ENCODE data around the gene TTC7B.

The TTC7B gene

GRCh38 chr14:90539996-90540395 is 276.2 kb downstream of the TTC7B start:
- H3K9me3 ChIP-seq (ENCODE audit: control insufficient read depth, low read length): no peaks in the 10 kb centered on the region
- H3K27ac ChIP-seq (ENCODE audit: insufficient read depth, low read depth, low read length, poor library complexity, severe bottlenecking): no peak overlapping the region
- 90 to 93% methylated on average over 12 of the region's 12 CpGs for WGBS, 2 experiments
- H3K36me3 ChIP-seq (ENCODE audit: control insufficient read depth, insufficient read depth, low read length): no peaks in the 10 kb centered on the region
- H3K27me3 ChIP-seq (ENCODE audit: control insufficient read depth, insufficient read depth, low read length, poor library complexity, severe bottlenecking): no peaks in the 10 kb centered on the region
- H3K4me3 ChIP-seq (ENCODE audit: insufficient read depth, low read depth, low read length): no peak overlapping the region
- no peaks in the 10 kb centered on the region for H3K4me1 ChIP-seq (ENCODE audit: control insufficient read depth, insufficient read depth, low read length)

DNA sequence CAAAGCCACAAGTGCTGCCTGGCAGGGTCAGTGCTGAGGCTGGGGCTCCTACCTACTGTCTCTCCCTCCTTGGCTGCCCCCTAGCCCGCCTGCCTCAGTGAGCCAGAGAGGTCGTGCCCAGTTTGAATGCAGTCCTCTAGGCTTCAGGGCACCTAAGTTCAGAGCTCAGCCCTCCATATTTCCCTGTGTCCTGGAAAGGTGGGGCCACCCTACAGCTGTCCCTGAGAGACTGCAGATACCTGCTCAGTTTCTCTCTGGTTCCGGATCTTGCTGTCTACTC is 276.8 kb downstream of the TTC7B start:
- 92 to 96% methylated on average over 3 of the region's 3 CpGs for WGBS, 2 experiments
- Histone ChIP-seq H3K4me1 (ENCODE audit: control insufficient read depth, insufficient read depth, low read length) (no peaks in the 10 kb centered on the region), H3K27ac (ENCODE audit: insufficient read depth, low read depth, low read length, poor library complexity, severe bottlenecking) (no peak overlapping the region), H3K4me3 (ENCODE audit: insufficient read depth, low read depth, low read length) (no peak overlapping the region), H3K27me3 (ENCODE audit: control insufficient read depth, insufficient read depth, low read length, poor library complexity, severe bottlenecking) (no peaks in the 10 kb centered on the region), H3K36me3 (ENCODE audit: control insufficient read depth, insufficient read depth, low read length) (no peaks in the 10 kb centered on the region), H3K9me3 (ENCODE audit: control insufficient read depth, low read length) (no peaks in the 10 kb centered on the region)

- H3K36me3 ChIP-seq (ENCODE audit: control insufficient read depth, insufficient read depth, low read length): no peaks in the 10 kb centered on the region
- WGBS, 2 experiments: 86 to 88% methylated on average over 13 of the region's 13 CpGs
These were observed 277.3 kb downstream of the TTC7B start for GRCh38 chr14:90538716-90539495.

DNA sequence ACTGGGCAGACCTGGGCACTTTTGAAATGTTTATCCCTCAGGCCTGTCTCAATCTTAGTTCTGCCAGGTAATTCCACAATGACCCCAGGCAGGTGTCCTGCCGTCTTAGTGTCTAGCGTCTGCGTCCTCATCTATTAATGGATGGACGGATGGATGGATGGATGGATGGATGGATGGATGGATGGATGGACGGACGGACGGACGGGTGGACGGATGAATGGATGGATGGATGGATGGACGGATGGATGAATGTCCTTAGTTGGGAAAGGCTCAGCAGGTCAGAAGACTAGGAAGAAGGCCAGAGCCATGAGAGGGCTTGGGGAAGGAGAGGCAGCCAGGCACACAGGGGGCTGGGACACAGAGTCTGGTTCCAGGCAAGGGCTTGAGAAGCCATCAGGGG is 278.1 kb downstream of the TTC7B start:
- Histone ChIP-seq H3K36me3 (ENCODE audit: control insufficient read depth, insufficient read depth, low read length) (no peaks in the 10 kb centered on the region), H3K4me1 (ENCODE audit: control insufficient read depth, insufficient read depth, low read length) (no peaks in the 10 kb centered on the region), H3K27ac (ENCODE audit: insufficient read depth, low read depth, low read length, poor library complexity, severe bottlenecking) (no peak overlapping the region), H3K27me3 (ENCODE audit: control insufficient read depth, insufficient read depth, low read length, poor library complexity, severe bottlenecking) (no peaks in the 10 kb centered on the region), H3K4me3 (ENCODE audit: insufficient read depth, low read depth, low read length) (no peak overlapping the region), H3K9me3 (ENCODE audit: control insufficient read depth, low read length) (no peaks in the 10 kb centered on the region)
- WGBS, 2 experiments: 74 to 77% methylated on average over 10 of the region's 10 CpGs

More at GRCh38 chr14:90538716-90539495, 277.3 kb downstream of the TTC7B start:
- no peaks in the 10 kb centered on the region for H3K9me3 ChIP-seq (ENCODE audit: control insufficient read depth, low read length)
- no peaks in the 10 kb centered on the region for H3K4me1 ChIP-seq (ENCODE audit: control insufficient read depth, insufficient read depth, low read length)
- no peak overlapping the region for H3K4me3 ChIP-seq (ENCODE audit: insufficient read depth, low read depth, low read length)
- H3K27me3 ChIP-seq (ENCODE audit: control insufficient read depth, insufficient read depth, low read length, poor library complexity, severe bottlenecking): no peaks in the 10 kb centered on the region
- H3K27ac ChIP-seq (ENCODE audit: insufficient read depth, low read depth, low read length, poor library complexity, severe bottlenecking): no peak overlapping the region

- whole genome bisulfite sequencing, 2 experiments: 87 to 90% methylated on average over 23 of the region's 23 CpGs
- Histone ChIP-seq H3K9me3 (ENCODE audit: control insufficient read depth, low read length) (no peaks in the 10 kb centered on the region), H3K27me3 (ENCODE audit: control insufficient read depth, insufficient read depth, low read length, poor library complexity, severe bottlenecking) (no peaks in the 10 kb centered on the region), H3K36me3 (ENCODE audit: control insufficient read depth, insufficient read depth, low read length) (no peaks in the 10 kb centered on the region), H3K4me3 (ENCODE audit: insufficient read depth, low read depth, low read length) (no peak overlapping the region), H3K4me1 (ENCODE audit: control insufficient read depth, insufficient read depth, low read length) (no peaks in the 10 kb centered on the region), H3K27ac (ENCODE audit: insufficient read depth, low read depth, low read length, poor library complexity, severe bottlenecking) (no peak overlapping the region)
These were observed 279.6 kb downstream of the TTC7B start for GRCh38 chr14:90536511-90537191.

- Histone ChIP-seq H3K27ac (ENCODE audit: insufficient read depth, low read depth, low read length, poor library complexity, severe bottlenecking) (no peak overlapping the region), H3K4me1 (ENCODE audit: control insufficient read depth, insufficient read depth, low read length) (no peaks in the 10 kb centered on the region), H3K36me3 (ENCODE audit: control insufficient read depth, insufficient read depth, low read length) (no peaks in the 10 kb centered on the region), H3K9me3 (ENCODE audit: control insufficient read depth, low read length) (no peaks in the 10 kb centered on the region), H3K4me3 (ENCODE audit: insufficient read depth, low read depth, low read length) (no peak overlapping the region), H3K27me3 (ENCODE audit: control insufficient read depth, insufficient read depth, low read length, poor library complexity, severe bottlenecking) (no peaks in the 10 kb centered on the region)
- WGBS, 2 experiments: 83 to 89% methylated on average over 11 of the region's 11 CpGs
These were observed 280.1 kb downstream of the TTC7B start for GRCh38 chr14:90536092-90536491.

GRCh38 chr14:90535556-90536090 is 280.6 kb downstream of the TTC7B start:
- Histone ChIP-seq H3K9me3 (ENCODE audit: control insufficient read depth, low read length) (no peaks in the 10 kb centered on the region), H3K27ac (ENCODE audit: insufficient read depth, low read depth, low read length, poor library complexity, severe bottlenecking) (no peak overlapping the region), H3K27me3 (ENCODE audit: control insufficient read depth, insufficient read depth, low read length, poor library complexity, severe bottlenecking) (no peaks in the 10 kb centered on the region), H3K36me3 (ENCODE audit: control insufficient read depth, insufficient read depth, low read length) (no peaks in the 10 kb centered on the region), H3K4me1 (ENCODE audit: control insufficient read depth, insufficient read depth, low read length) (no peaks in the 10 kb centered on the region), H3K4me3 (ENCODE audit: insufficient read depth, low read depth, low read length) (no peak overlapping the region)
- 85 to 87% methylated on average over 14 of the region's 14 CpGs for WGBS, 2 experiments

DNA sequence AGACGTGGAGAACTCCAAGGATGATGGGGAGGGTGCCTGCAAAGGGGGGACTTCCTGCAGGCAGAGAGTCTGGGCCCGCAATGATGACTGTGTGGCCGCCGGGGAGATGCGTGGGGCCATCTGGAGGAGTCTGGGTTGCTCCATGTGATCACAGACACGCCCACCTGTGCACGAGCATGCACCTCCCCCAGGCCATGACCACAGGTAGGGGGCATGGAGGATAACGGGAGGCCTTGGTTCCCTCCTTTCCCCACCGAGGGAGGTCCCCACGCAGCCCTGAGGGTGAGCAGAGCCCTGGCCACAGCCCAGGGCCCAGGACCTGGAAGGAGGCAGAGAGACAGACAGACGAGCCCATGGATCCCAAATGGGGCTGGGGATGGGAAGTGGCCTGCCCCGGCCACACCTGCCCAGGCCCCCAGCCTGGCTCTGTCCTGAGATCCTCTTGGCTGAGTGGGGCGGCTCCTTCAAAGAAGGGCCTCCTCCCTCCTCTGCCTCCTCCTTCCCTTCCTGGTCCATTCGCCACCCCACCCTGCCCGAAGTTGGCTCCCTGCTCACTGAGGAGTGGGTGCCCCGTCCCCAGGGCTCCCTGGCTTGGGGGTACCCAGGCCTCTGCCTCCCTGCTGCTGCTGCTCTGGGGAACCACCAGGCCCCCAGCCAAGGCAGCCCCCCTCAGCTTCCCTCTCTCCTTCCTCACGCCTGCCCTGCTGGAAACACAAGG is 281.2 kb downstream of the TTC7B start:
- no peak overlapping the region for H3K4me3 ChIP-seq (ENCODE audit: insufficient read depth, low read depth, low read length)

DNA sequence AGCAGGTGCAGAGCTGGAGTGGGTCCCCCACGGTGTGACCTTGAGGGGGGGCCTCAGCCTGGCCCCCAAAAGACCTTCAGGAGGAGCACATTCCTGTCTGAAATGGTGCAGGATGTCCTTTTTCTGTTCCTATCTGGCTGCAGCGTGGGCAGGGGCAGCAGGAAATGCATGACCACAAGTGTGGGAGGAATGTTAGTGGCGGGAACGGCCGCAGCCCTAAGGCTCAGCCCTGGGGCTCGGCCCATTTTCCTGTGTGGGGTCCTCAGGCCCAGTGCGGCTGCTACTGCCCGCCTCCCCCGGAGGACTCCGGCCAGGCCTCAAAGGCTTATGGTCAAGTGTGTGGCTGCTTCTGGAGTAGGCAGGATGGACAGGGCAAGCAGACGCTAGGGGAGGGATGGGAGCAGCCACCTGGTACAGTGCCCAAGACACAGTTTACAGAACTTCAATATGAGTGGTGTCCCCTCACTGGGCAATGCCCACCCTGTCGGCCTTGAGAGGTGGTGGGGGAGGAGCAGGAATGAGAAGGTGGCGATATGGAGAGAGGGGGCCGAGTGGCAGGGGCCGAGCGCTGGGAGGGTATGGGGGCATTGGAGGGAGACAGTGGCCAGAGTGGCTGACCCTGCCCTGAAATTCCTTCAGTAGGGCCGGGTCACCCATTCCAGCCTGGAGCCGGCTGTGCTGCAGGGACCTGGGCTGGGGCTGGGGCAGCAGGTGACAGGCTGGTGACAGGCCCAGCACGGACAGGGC is 282.0 kb downstream of the TTC7B start:
- Histone ChIP-seq H3K9me3 (ENCODE audit: control insufficient read depth, low read length) (no peaks in the 10 kb centered on the region), H3K4me1 (ENCODE audit: control insufficient read depth, insufficient read depth, low read length) (no peaks in the 10 kb centered on the region), H3K4me3 (ENCODE audit: insufficient read depth, low read depth, low read length) (no peak overlapping the region), H3K36me3 (ENCODE audit: control insufficient read depth, insufficient read depth, low read length) (no peaks in the 10 kb centered on the region), H3K27me3 (ENCODE audit: control insufficient read depth, insufficient read depth, low read length, poor library complexity, severe bottlenecking) (no peaks in the 10 kb centered on the region), H3K27ac (ENCODE audit: insufficient read depth, low read depth, low read length, poor library complexity, severe bottlenecking) (no peak overlapping the region)
- 85 to 87% methylated on average over 18 to 19 of the region's 19 CpGs for WGBS, 2 experiments

More for the DNA sequence above, 281.2 kb downstream of the TTC7B start:
- H3K9me3 ChIP-seq (ENCODE audit: control insufficient read depth, low read length): no peaks in the 10 kb centered on the region
- H3K27ac ChIP-seq (ENCODE audit: insufficient read depth, low read depth, low read length, poor library complexity, severe bottlenecking): no peak overlapping the region
- 90 to 91% methylated on average over 17 of the region's 17 CpGs for WGBS, 2 experiments
- no peaks in the 10 kb centered on the region for H3K27me3 ChIP-seq (ENCODE audit: control insufficient read depth, insufficient read depth, low read length, poor library complexity, severe bottlenecking)
- H3K36me3 ChIP-seq (ENCODE audit: control insufficient read depth, insufficient read depth, low read length): no peaks in the 10 kb centered on the region
- H3K4me1 ChIP-seq (ENCODE audit: control insufficient read depth, insufficient read depth, low read length): no peaks in the 10 kb centered on the region
